Central memory CD8-positive, alpha-beta T cell (primary cell): ENCODE results near the gene SLC39A13.

ENCODE experiments used
- ATAC-seq: fragments of 150-1000 bp; cut with Tn5 transposase; replicated peaks from 2 replicates; pipeline ENCODE4 v1.10.0; 2022; ENCODE audit warnings: mild to moderate bottlenecking, moderate FRiP score, moderate number of reproducible peaks; ENCODE audit not compliant: poor library complexity, severe bottlenecking; ENCODE audit errors: extremely low read depth
- DNase-seq, 2 donors: peaks; one replicate each; pipeline ENCODE4 v3.0.0; 2021; ENCODE audit warnings: low spot score in 2 of 2
- H3K27ac Mint-ChIP-seq: one replicate; pipeline ENCODE4 v1.8.0; 2022; ENCODE audit warnings: low read depth, mild to moderate bottlenecking, moderate library complexity, mixed read lengths
- H3K27me3 Mint-ChIP-seq: one replicate; pipeline ENCODE4 v1.8.0; 2022; ENCODE audit warnings: mixed read lengths
- H3K36me3 Mint-ChIP-seq: one replicate; pipeline ENCODE4 v1.8.0; 2022; ENCODE audit warnings: mild to moderate bottlenecking, moderate library complexity, mixed read lengths; ENCODE audit not compliant: insufficient read depth
- H3K4me1 Mint-ChIP-seq: one replicate; pipeline ENCODE4 v1.8.0; 2022; ENCODE audit warnings: mixed read lengths
- H3K4me3 Mint-ChIP-seq: one replicate; pipeline ENCODE4 v1.8.0; 2022; ENCODE audit warnings: mild to moderate bottlenecking, moderate library complexity, mixed read lengths
- H3K9me3 Mint-ChIP-seq: one replicate; pipeline ENCODE4 v1.8.0; 2022; ENCODE audit warnings: mixed read lengths

Gene SLC39A13

DNA sequence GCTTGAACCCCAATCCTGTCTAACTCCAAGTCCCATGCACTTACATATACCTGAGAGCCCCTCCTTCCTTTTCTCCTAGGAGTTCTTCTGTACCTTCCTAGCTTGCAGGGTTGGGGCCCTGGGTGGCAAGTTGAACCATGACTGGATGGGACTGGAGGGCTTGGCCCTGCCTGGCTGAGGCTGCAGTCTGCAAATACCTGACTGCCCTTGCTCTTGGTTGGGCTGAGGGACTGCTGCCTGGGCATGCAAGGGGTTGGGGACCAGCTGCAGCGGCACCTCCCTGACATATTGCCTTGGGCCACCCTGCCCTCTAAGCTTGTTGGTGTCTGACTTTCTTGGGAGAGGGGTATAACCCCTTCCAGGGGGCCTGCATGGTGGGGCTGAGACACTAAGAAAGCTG lies 9.8 kb upstream of the SLC39A13 start:
- Mint-ChIP-seq H3K36me3 (no peaks in the 10 kb centered on the region), H3K9me3 (no peaks in the 10 kb centered on the region), H3K27me3 (no peaks in the 10 kb centered on the region), H3K4me1 (peaks cover 30% of the 10 kb centered on the region), H3K27ac (peak overlapping the region; percentile 13), H3K4me3 (no peak overlapping the region)
- DNase-seq (no peak), ATAC-seq (no peak)

DNA sequence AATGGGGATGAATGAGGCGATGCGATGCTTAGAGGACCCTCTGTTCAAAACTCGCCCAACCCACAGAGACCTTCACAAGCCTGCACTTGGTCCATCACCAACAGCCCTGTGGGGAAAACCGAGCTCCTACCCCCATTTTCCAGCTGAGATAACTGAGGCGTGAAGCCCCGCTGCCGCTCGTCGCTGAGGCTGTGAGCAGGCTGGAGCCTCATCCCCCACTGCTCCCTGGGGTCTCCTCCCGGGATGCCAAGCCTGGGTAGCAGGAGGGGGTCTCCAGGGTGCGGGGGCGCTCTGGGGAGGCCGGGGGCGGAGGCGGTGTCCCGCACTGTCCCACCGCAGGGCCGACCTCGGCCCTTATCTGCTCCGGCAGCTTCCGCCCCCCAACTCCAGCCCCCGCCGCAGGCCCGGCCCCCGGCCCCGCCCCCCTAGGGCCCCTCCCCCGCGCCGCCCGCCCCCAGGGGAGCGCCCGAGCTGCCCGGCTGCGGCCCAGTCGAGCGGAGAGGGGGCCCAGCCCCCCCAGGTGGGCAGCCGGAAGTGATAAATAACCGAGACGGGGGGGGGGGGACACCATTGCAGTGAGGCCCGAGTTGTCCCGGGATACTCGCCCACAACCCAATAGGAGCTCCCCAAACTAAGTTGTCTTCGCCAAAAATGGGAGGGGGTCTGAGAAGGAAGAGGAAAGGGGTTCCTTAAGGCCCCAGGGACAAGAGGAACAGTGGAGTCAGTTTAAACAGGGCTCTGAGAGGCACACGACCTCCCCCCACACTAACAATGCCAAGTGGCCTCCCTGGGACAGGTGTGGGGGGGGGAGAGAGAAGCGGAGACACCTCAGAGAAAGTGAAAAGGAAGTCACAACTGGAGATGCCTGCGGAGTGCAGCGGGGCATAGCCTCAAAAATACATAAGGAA lies 8.3 kb upstream of the SLC39A13 start:
- no peaks in the 10 kb centered on the region for H3K27me3 Mint-ChIP-seq
- H3K9me3 Mint-ChIP-seq = no peaks in the 10 kb centered on the region
- peak overlapping the region; percentile 85 for H3K27ac Mint-ChIP-seq
- DNase-seq (no peak), ATAC-seq (peak; percentile 64)
- H3K36me3 Mint-ChIP-seq = no peaks in the 10 kb centered on the region
- H3K4me1 Mint-ChIP-seq = peaks cover 24% of the 10 kb centered on the region
- H3K4me3 Mint-ChIP-seq = peak overlapping the region; percentile 76

DNA sequence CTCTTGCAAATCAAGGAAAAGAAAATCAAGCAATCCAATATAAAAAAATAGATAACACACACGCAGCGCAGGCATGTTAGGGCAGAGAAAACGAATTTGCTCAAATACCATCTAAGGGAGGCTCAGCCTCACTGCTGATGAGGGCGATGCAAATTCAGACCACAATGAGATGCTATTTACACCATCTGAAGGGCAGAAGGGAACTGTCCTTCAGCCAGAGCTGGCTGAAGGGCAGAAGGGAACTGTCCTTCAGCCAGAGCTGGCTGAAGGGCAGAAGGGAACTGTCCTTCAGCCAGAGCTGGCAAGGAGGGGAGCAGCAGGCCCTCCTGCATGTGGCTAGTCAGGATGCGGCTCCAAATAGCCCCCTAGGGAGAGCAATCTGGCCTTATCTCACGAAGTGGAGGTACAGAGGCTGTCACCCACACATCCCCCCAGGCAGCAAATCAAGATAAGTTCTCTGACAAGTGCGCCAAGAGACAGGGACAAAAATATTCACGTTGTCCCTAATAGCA lies 7.6 kb upstream of the SLC39A13 start:
- Mint-ChIP-seq H3K9me3 (no peaks in the 10 kb centered on the region), H3K36me3 (no peaks in the 10 kb centered on the region), H3K4me1 (peaks cover 17% of the 10 kb centered on the region), H3K27ac (peak overlapping the region; percentile 85), H3K4me3 (peak overlapping the region; percentile 76), H3K27me3 (no peaks in the 10 kb centered on the region)
- ATAC-seq = peak; percentile 44
- no peak for DNase-seq

DNA sequence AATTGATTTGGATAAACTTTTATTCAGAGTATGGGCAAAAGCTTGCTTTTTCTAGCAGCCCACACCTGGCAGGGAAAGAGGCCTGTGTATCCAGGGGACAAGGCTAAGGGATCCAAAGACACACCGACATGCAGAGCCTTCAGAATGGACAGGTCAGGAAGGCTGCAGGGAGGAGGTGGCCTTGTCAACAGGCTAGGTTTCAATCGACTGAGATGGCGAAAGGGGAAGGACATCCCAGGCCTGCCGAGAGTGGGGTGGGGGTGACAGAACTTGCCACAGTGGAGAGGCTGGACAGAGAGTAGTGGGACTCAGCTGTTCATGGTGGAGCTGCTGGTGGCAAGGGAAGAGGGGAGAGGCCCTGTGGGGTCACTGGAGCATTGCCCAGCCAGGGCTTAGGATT lies 5.3 kb upstream of the SLC39A13 start:
- H3K9me3 Mint-ChIP-seq = no peaks in the 10 kb centered on the region
- no peaks in the 10 kb centered on the region for H3K27me3 Mint-ChIP-seq
- peaks cover 23% of the 10 kb centered on the region for H3K4me1 Mint-ChIP-seq
- no peak overlapping the region for H3K4me3 Mint-ChIP-seq
- DNase-seq (no peak), ATAC-seq (no peak)
- H3K27ac Mint-ChIP-seq = no peak overlapping the region
- peaks cover 3% of the 10 kb centered on the region for H3K36me3 Mint-ChIP-seq

DNA sequence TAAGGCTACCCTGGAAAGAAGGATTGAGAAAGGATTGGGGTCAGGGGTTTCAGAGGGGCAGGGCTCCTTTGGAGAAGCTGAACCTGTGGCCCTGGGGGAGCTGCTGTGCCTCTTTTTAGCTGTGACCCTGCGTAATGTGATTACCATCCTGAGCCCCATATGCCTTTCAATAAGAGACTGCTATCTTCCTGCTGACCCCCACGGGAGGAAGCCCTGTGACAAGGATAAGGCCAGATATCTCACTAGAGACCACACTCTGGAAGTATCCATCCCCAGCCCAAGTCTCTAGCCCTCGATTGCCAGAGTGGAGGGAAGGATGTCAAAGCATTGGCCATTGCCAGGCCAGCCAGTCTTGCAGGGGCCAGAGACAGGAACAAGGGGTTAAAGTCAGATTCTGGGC lies 4.8 kb upstream of the SLC39A13 start:
- no peak overlapping the region for H3K4me3 Mint-ChIP-seq
- peaks cover 23% of the 10 kb centered on the region for H3K4me1 Mint-ChIP-seq
- DNase-seq (no peak), ATAC-seq (no peak)
- H3K9me3 Mint-ChIP-seq = no peaks in the 10 kb centered on the region
- H3K27me3 Mint-ChIP-seq = no peaks in the 10 kb centered on the region
- H3K36me3 Mint-ChIP-seq = peaks cover 4% of the 10 kb centered on the region
- H3K27ac Mint-ChIP-seq = no peak overlapping the region

DNA sequence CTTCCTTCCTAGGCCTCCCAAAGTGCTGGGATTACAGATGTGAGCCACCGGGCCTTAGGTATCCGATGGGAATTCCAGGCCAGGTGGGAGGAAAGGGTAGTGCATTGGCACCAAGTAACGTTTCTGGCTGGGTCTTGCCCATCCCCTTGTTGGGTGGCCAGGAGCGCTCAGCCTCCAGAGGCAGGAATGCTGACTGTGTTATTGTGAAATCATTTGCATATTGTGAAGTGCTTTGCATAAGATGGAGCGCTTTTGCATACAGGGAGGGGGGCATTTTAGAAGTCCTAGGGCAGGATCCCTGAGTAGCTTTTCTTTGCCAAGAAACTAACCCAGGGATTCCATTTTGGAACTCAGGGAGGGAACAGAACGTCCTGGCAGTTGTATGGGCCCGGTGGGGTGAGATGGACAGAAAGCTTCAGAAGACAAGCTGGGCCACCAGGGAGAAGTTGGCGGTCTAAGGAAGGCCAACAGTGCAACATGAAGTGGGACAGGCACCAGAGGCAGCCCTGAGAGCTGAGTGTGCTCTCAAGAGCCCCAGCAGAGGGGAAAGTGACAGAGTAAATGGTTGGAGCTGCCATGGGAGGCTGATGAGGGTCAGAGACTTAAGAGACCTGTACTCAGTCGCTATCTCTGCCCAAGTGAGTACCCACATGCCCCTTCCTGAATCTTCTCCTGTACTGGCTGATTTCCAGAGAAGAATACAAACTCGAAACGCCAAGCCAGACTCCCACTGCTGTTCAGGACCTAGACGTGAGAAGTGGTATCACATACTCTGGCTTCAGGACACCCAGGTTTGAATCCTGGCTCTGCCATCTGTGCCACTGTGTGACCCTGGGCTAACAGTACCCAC lies 1.3 kb upstream of the SLC39A13 start:
- Mint-ChIP-seq H3K9me3 (no peaks in the 10 kb centered on the region), H3K27ac (peak overlapping the region; percentile 83), H3K4me1 (peaks cover 29% of the 10 kb centered on the region), H3K4me3 (peak overlapping the region; percentile 96), H3K36me3 (peaks cover 11% of the 10 kb centered on the region), H3K27me3 (no peaks in the 10 kb centered on the region)
- DNase-seq (no peak), ATAC-seq (no peak)

DNA sequence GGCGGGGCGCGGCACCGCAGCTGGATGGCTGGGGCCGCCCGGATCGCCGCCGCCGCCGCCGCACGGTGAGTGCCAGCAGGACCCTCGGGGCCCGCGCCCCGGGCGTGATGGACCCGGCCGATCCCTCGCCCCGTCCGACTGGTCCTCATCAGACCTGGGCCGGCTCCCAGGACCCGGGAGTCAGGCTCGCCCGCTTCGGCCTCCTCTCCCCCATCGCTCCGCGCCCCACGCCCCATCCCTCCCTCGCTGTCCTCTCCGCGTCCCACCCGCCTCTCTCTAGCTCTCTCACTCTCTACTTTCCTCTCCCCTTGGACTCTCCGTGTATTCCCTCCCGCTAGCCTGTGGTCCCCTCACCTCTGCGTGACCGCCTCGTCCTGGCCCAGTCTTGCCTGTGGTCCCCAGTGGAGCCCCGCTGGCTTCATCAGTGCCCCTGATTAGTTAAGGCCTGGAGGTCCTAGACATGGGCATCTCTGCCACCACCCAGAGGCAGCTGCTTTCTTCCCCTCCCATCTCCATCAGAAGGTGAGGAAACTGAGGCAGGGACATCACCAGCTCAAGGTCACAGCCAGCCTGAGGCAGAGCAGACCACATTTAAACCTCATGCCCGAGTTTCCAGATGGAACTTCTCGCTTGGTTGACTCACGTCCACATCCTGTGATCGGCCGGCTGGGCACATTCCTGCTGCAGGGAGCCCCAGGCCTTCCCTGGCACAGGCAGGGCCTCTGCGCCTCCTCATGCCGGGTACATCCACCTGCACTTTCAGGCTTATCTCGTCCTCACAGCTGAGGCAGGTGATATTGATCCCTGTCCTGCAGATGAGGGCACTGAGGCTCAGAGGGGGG lies 429 bp downstream of the SLC39A13 start:
- H3K27ac Mint-ChIP-seq = peak overlapping the region; percentile 99
- DNase-seq (no peak), ATAC-seq (peak; percentile 0)
- no peaks in the 10 kb centered on the region for H3K27me3 Mint-ChIP-seq
- peak overlapping the region; percentile 96 for H3K4me3 Mint-ChIP-seq
- no peaks in the 10 kb centered on the region for H3K9me3 Mint-ChIP-seq
- peaks cover 11% of the 10 kb centered on the region for H3K36me3 Mint-ChIP-seq
- peaks cover 34% of the 10 kb centered on the region for H3K4me1 Mint-ChIP-seq

DNA sequence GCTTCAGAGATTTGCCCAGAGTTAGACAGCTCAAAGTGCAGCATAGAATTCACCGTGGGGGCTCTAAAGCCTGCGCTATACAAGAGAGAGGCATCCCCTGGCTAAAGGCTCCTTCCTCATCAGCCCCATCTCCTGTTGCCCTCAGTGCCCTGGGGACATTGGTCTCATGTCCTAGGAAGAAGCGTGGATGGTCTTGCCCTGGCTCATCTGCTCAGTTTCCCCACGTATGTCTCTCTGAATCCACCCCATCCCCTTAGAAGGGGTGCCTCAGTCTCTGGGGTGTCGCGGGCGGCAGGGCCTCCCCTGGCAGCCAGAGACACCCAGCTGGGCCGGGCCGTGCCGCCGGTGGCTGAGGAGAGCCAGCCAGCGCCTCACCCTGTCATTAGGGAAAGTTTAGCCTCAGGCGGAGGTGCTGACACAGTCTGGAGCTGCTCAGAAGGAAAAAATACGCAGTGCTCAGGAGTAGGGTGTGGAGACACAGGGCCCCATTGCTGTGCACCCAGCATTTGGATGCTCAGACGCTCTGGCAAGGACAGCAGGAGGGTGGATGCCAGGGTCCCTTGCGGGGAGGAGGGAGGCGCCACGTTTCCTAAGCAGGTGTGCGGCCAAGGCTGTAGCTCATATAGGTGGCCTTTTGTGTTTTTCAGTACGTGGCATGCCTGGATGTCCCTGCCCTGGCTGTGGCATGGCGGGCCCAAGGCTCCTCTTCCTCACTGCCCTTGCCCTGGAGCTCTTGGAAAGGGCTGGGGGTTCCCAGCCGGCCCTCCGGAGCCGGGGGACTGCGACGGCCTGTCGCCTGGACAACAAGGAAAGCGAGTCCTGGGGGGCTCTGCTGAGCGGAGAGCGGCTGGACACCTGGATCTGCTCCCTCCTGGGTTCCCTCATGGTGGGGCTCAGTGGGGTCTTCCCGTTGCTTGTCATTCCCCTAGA lies 1.3 kb downstream of the SLC39A13 start:
- no peaks in the 10 kb centered on the region for H3K9me3 Mint-ChIP-seq
- no peaks in the 10 kb centered on the region for H3K27me3 Mint-ChIP-seq
- peak overlapping the region; percentile 96 for H3K4me3 Mint-ChIP-seq
- H3K4me1 Mint-ChIP-seq = peaks cover 38% of the 10 kb centered on the region
- DNase-seq (no peak), ATAC-seq (no peak)
- H3K36me3 Mint-ChIP-seq = peaks cover 14% of the 10 kb centered on the region
- H3K27ac Mint-ChIP-seq = peak overlapping the region; percentile 99

DNA sequence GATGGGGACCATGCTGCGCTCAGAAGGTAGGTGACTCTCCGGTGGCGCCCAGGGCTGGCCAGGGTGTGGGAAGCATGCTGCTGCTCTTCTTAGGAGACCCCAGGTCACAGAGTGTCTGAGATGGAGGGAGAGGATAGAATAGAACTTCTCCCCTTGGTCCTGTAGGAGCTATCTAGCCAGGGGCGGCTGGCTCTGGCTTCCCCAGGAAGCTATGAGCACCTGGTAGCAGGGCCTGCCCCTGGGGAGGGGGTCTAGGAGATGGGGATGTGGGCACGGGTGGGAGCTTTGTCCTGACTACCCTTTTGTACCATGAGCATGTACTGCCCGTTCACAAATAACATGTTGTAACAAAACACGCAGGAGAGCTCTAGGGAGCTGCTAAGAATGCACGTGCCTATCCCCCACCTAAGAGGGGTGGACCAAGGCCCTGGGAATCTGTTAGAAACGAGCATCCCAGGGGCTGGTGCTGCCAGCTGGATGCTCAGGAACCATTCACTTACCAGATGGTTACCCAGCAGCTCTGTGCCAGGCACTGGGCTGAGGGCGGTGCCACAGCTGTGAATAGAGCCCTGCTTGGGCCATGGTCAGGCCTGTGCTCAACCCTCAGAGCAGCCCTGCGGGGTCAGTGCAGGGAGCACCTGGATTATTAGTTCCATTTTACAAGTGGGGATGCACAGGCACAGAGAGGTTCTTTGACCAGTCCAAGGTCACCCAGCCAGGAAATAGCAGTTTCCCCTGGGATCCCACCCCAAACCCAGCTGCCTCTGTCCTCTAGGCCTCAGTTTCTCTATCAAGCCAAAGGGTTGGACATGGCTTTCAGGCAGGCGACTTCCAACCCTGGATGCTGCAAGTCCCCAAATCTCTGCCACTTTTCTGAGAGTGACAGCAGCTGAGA lies 2.2 kb downstream of the SLC39A13 start:
- ATAC-seq (no peak), DNase-seq (no peak)
- Mint-ChIP-seq H3K27ac (no peak overlapping the region), H3K9me3 (no peaks in the 10 kb centered on the region), H3K27me3 (no peaks in the 10 kb centered on the region), H3K4me3 (peak overlapping the region; percentile 96), H3K36me3 (peaks cover 17% of the 10 kb centered on the region), H3K4me1 (peaks cover 38% of the 10 kb centered on the region)

DNA sequence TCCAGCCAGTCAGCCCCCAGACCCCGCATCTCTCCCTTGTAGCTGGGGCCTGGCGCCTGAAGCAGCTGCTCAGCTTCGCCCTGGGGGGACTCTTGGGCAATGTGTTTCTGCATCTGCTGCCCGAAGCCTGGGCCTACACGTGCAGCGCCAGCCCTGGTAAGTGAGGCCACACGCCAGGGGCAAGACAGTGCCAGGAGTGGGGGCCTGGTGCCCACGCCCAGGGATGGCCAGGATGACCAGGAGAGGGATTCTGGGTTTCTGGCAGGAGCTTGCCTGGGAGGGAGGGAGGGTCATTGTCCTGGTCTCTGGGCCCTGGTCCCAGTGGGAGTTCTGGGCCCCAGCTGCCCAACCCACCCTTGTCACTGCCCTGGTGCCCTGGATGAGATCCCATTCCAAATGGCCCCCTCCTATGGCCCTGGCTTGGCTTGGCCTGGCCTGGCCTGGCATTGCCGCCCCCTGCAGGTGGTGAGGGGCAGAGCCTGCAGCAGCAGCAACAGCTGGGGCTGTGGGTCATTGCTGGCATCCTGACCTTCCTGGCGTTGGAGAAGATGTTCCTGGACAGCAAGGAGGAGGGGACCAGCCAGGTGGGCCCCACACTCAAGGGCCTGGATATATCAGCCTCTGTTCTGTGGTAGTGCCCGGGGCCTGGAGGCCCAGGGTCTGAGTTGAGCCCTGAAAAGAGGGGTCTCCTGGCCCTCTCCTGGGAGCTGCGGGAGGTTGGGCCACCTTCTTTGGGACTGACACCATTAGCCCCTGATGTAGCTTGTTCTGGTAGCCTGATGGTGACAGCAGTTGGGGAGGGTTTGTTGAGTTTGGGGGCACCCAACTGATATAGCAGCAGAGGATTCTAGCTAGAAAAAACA lies 3.7 kb downstream of the SLC39A13 start:
- Mint-ChIP-seq H3K27ac (peak overlapping the region; percentile 68), H3K27me3 (no peaks in the 10 kb centered on the region), H3K9me3 (no peaks in the 10 kb centered on the region), H3K4me3 (no peak overlapping the region), H3K4me1 (peaks cover 34% of the 10 kb centered on the region), H3K36me3 (peaks cover 20% of the 10 kb centered on the region)
- peak in 1 of 2 donors; percentile 42 for DNase-seq
- ATAC-seq = no peak
